Measurements from ENCODE around the gene ZNF664. TPM values are rescaled to one million over a fixed set of nuclear protein-coding genes. Genes with fewer than 3 reads are reported as not detected.

The ZNF664 gene
- total and polyA plus RNA-seq, 2 of the 8 experiments (the other 6 are each of a cell fraction or from before 2014, with no cell fraction given), result 22.8 to 51.4 TPM

GRCh38 chr12:123960856-123961255 lies 12.2 kb upstream of the ZNF664 start:
- Histone ChIP-seq H2BK12ac (ENCODE audit: low read depth, low read length) (no peak overlapping the region), H3K23me2 (ENCODE audit: low read depth, low read length) (no peaks in the 10 kb centered on the region), H3K79me1 (ENCODE audit: low read depth, low read length) (no peaks in the 10 kb centered on the region), H3K23ac (ENCODE audit: insufficient read length) (no peak overlapping the region), H3K18ac (ENCODE audit: extremely low read depth, low read length) (no peak overlapping the region), H4K20me1 (replicated peaks in 1 of 2; ENCODE audit: control insufficient read depth in 1 of 2, insufficient read depth in 2 of 2, low read length in 2 of 2) (peaks cover 0 to 10% of the 10 kb centered on the region in 2 experiments), H2AK5ac (ENCODE audit: low read depth, low read length) (no peak overlapping the region), H2BK5ac (ENCODE audit: low read depth, low read length) (no peak overlapping the region), H2BK15ac (ENCODE audit: low read length) (no peak overlapping the region), H3K36me3 (ENCODE audit: control insufficient read depth in 2 of 4, insufficient read depth in 4 of 4, low read length in 3 of 4) (no peaks in the 10 kb centered on the region), H3K4me3 (ENCODE audit: extremely low read depth in 1 of 4, insufficient read depth in 2 of 4, low read depth in 3 of 4, low read length in 4 of 4) (no peak overlapping the region), H3K4me2 (ENCODE audit: insufficient read depth in 1 of 2, low read depth in 2 of 2, low read length in 2 of 2) (no peak overlapping the region), H4K8ac (ENCODE audit: extremely low read depth, insufficient read depth, low read length) (no peak overlapping the region), H3K9me3 (ENCODE audit: insufficient read depth in 2 of 2, low read depth in 1 of 2, low read length in 1 of 2) (no peaks in the 10 kb centered on the region), H3K27me3 (replicated peaks in 1 of 4; ENCODE audit: control insufficient read depth in 3 of 4, extremely low read depth in 1 of 4, insufficient read depth in 3 of 4, low read length in 3 of 4) (peaks cover 27 to 59% (median 49%) of the 10 kb centered on the region in 4 experiments), H4K5ac (ENCODE audit: insufficient read length, low read depth, low read length) (no peak overlapping the region), H4K91ac (replicated peaks; ENCODE audit: insufficient read length, low read length) (no peak overlapping the region), H3K4me1 (replicated peaks in 1 of 4; ENCODE audit: control insufficient read depth in 3 of 4, insufficient read depth in 4 of 4, low read length in 3 of 4) (no peaks in the 10 kb centered on the region), H2AFZ (ENCODE audit: low read length) (no peak overlapping the region), H3K4ac (replicated peaks; ENCODE audit: insufficient read length, low read depth, low read length) (no peak overlapping the region), H2BK120ac (replicated peaks; ENCODE audit: low read depth, low read length) (no peak overlapping the region), H2BK20ac (ENCODE audit: low read length) (no peak overlapping the region), H3K79me2 (ENCODE audit: control insufficient read depth in 1 of 2, insufficient read depth in 2 of 2, low read length in 2 of 2) (no peaks in the 10 kb centered on the region), H3K9ac (replicated peaks in 1 of 4; ENCODE audit: extremely low read depth in 1 of 4, low read depth in 3 of 4, low read length in 3 of 4) (no peak overlapping the region), H3K14ac (ENCODE audit: insufficient read length) (no peak overlapping the region), H3K56ac (replicated peaks; ENCODE audit: insufficient read length, low read depth, low read length) (no peak overlapping the region), H3K27ac (ENCODE audit: low read depth, low read length) (no peak overlapping the region)
- ChIA-PET CTCF (ENCODE audit: partially characterized antibody) (interaction anchor here (0.9 to 2.1 kb wide), 5 partner anchors 8 to 46 kb away, joined by 3 to 6 read pairs (median 3); no protein-coding TSS in a partner anchor), POLR2A (ENCODE audit: partially characterized antibody) (no interaction called here)
- FAIRE-seq (no peak), DNase-seq (ENCODE audit: low read depth in 1 of 2, low spot score in 2 of 2) (no peak)
- WGBS, 2 experiments (ENCODE audit: extremely low coverage in 1 of 2, insufficient coverage in 1 of 2, insufficient read length in 1 of 2, insufficient replicate concordance in 2 of 2, low coverage in 1 of 2, low lambda C conversion rate in 2 of 2, missing lambda C conversion rate in 1 of 2), result 87% methylated on average over 4 of the region's 4 CpGs; no CpG with 5 or more reads in 1 of the 2 experiments
- TF ChIP-seq BACH1 (IDR thresholded peaks at IDR 0.05; ENCODE audit: low read length), result no peak
- no peak for TF ChIP-seq ASH2L (IDR thresholded peaks at IDR 0.05; ENCODE audit: low read length)
- TF ChIP-seq YY1 (IDR thresholded peaks at IDR 0.05; ENCODE audit: low read depth, low read length), result no peak
- no peak for TF ChIP-seq ATF2 (IDR thresholded peaks at IDR 0.05; ENCODE audit: low read length)
- no peak for TF ChIP-seq TEAD4 (IDR thresholded peaks at IDR 0.05; ENCODE audit: low read depth, low read length)
- TF ChIP-seq FOSL1 (IDR thresholded peaks at IDR 0.05; ENCODE audit: insufficient read depth, low read depth, low read length), result no peak
- no peak for TF ChIP-seq POLR2A (IDR thresholded peaks at IDR 0.05; ENCODE audit: control extremely low read depth in 1 of 2, low read depth in 2 of 2, low read length in 2 of 2)
- no peak for TF ChIP-seq KDM5A (IDR thresholded peaks at IDR 0.05; ENCODE audit: low read length)
- no peak for TF ChIP-seq TAF1 (IDR thresholded peaks at IDR 0.05; ENCODE audit: low read depth, low read length)
- no peak for TF ChIP-seq SUZ12 (IDR thresholded peaks at IDR 0.05; ENCODE audit: low read length)
- no peak for TF ChIP-seq GTF2F1 (IDR thresholded peaks at IDR 0.05; ENCODE audit: borderline replicate concordance, low read depth, low read length)
- no peak for TF ChIP-seq ATF3 (IDR thresholded peaks at IDR 0.05; ENCODE audit: insufficient read depth, low read depth, low read length)
